SK-N-SH treated with all-trans-retinoic acid at 6 μM for 48 hours (cell line): ENCODE measurements around the gene PVALEF.
A peak's percentile ranks its signal among the peaks of the same experiment; 100 is the strongest.

Experiments used
- ATAC-seq: fragments of 200-7000 bp; cut with Tn5 transposase; 3 replicates; pipeline ENCODE4 v1.9.1; 2020; ENCODE audit warnings: mild to moderate bottlenecking, moderate library complexity
- ARNTL ChIP-seq: fragments of 450-650 bp; formaldehyde crosslinking; IDR thresholded peaks from 2 replicates; pipeline ENCODE4 v1.5.0; 2020; ENCODE audit warnings: low read depth, mild to moderate bottlenecking, moderate library complexity, borderline replicate concordance
- BACH2 ChIP-seq: fragments of 250-450 bp; sonication (Bioruptor Pico); IDR thresholded peaks from 2 replicates; pipeline ENCODE4 v1.9.0; 2021; ENCODE audit warnings: mild to moderate bottlenecking, borderline replicate concordance
- ESRRG ChIP-seq: fragments of 250-450 bp; sonication (Bioruptor Pico); IDR thresholded peaks from 2 replicates; pipeline ENCODE4 v1.6.1; 2021; ENCODE audit warnings: mild to moderate bottlenecking
- GLIS3 ChIP-seq: fragments of 250-450 bp; sonication (Bioruptor Pico); IDR thresholded peaks from 2 replicates; pipeline ENCODE4 v1.5.0; 2020; ENCODE audit warnings: mild to moderate bottlenecking, moderate library complexity
- OSR1 ChIP-seq: fragments of 250-450 bp; sonication (Bioruptor Pico); IDR thresholded peaks from 2 replicates; pipeline ENCODE4 v1.8.0; 2022; ENCODE audit warnings: moderate library complexity, mild to moderate bottlenecking, inconsistent platforms
- PPARA ChIP-seq: fragments of 250-450 bp; sonication (Bioruptor Pico); IDR thresholded peaks from 2 replicates; pipeline ENCODE4 v1.5.0; 2020; ENCODE audit warnings: mild to moderate bottlenecking, borderline replicate concordance
- RARB ChIP-seq: fragments of 250-450 bp; sonication (Bioruptor Pico); IDR thresholded peaks from 2 replicates; pipeline ENCODE4 v1.8.0; 2021; ENCODE audit warnings: mild to moderate bottlenecking, moderate library complexity
- SNAI2 ChIP-seq: fragments of 250-450 bp; sonication (Bioruptor Pico); IDR thresholded peaks from 2 replicates; pipeline ENCODE4 v1.5.0; 2020; ENCODE audit warnings: mild to moderate bottlenecking, moderate library complexity
- TCF4 ChIP-seq: fragments of 250-450 bp; sonication (Bioruptor Pico); IDR thresholded peaks from 2 replicates; pipeline ENCODE4 v1.8.0; 2021; ENCODE audit warnings: mild to moderate bottlenecking, moderate library complexity, borderline replicate concordance
- TOX ChIP-seq: fragments of 250-450 bp; sonication (Bioruptor Pico); IDR thresholded peaks from 2 replicates; pipeline ENCODE4 v1.8.0; 2021; ENCODE audit warnings: mild to moderate bottlenecking, moderate library complexity, borderline replicate concordance
- ZC3H10 ChIP-seq: fragments of 250-450 bp; sonication (Bioruptor Pico); IDR thresholded peaks from 2 replicates; pipeline ENCODE4 v1.5.1; 2021; ENCODE audit warnings: mild to moderate bottlenecking, moderate library complexity
- ZFP3 ChIP-seq: fragments of 250-450 bp; sonication (Bioruptor Pico); IDR thresholded peaks from 2 replicates; pipeline ENCODE4 v1.5.0; 2020; ENCODE audit warnings: mild to moderate bottlenecking, moderate library complexity
- ZFP30 ChIP-seq: fragments of 450-650 bp; formaldehyde crosslinking; IDR thresholded peaks from 2 replicates; pipeline ENCODE4 v1.5.0; 2022; ENCODE audit warnings: mild to moderate bottlenecking, moderate library complexity
- ZNF70 ChIP-seq: fragments of 450-650 bp; formaldehyde crosslinking; IDR thresholded peaks from 2 replicates; pipeline ENCODE4 v1.5.0; 2020; ENCODE audit warnings: mild to moderate bottlenecking, moderate library complexity
- ZNF8 ChIP-seq: fragments of 450-650 bp; formaldehyde crosslinking; IDR thresholded peaks from 2 replicates; pipeline ENCODE4 v1.5.0; 2020; ENCODE audit warnings: mild to moderate bottlenecking, moderate library complexity
- TF ChIP-seq, protein P1 (sequence below): fragments of 250-450 bp; sonication (Bioruptor Pico); IDR thresholded peaks from 2 replicates; pipeline ENCODE4 v1.8.0; 2020; ENCODE audit warnings: mild to moderate bottlenecking, moderate library complexity, borderline replicate concordance
- TF ChIP-seq, protein P2 (sequence below): fragments of 250-450 bp; sonication (Bioruptor Pico); IDR thresholded peaks from 2 replicates; pipeline ENCODE4 v1.5.0; 2020; ENCODE audit warnings: mild to moderate bottlenecking, moderate library complexity
- TF ChIP-seq, protein P3 (sequence below): fragments of 250-450 bp; sonication (Bioruptor Pico); IDR thresholded peaks from 2 replicates; pipeline ENCODE4 v1.8.0; 2021; ENCODE audit warnings: low read depth, mild to moderate bottlenecking, moderate library complexity, borderline replicate concordance
- TF ChIP-seq, protein P4 (sequence below): fragments of 250-450 bp; sonication (Bioruptor Pico); IDR thresholded peaks from 2 replicates; pipeline ENCODE4 v1.5.1; 2020; ENCODE audit warnings: low read depth, mild to moderate bottlenecking, moderate library complexity

Gene PVALEF

DNA sequence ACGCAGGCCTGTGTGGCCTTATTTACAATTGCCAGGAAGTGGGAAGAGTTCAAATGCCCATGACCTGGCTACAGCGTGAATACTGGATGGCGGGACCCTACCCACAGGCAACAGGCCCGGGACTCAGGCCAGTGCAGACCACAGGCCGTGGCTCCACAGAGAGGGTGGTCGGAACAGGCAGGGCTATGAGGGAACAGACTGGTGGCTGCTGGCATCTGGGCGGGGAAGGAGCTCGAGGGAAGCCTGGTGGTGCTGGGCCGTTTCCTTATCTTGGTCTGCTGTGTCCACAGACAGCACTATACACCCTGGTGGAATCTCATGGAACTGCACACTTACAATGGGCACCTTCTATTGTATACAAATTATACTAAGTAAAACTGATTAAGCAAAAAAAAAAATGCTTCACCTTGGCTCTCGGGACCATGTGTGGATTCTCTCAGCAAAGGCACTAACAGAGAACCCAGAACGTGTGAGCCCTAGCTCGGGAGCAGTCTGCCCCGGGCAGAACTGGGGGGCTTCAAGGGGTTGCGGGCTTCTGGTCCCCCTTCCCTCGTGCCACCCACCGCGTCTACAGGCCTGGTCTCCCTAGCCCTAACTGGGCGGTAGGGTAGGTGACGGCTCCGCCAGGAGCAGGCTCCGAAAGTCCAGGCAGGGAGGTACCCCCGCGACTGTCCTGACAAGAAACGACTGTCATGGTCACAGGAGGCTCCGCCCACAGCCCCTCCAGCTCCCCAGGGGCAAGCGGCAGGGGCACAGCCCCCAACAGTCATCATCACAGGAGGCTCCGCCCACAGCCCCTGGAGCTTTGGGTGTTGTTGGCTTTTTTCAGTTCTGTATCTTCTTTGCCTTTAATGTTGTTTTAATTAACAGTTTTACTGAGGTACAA is 35.6 kb downstream of the PVALEF start:
- TF ChIP-seq, protein P1, sequence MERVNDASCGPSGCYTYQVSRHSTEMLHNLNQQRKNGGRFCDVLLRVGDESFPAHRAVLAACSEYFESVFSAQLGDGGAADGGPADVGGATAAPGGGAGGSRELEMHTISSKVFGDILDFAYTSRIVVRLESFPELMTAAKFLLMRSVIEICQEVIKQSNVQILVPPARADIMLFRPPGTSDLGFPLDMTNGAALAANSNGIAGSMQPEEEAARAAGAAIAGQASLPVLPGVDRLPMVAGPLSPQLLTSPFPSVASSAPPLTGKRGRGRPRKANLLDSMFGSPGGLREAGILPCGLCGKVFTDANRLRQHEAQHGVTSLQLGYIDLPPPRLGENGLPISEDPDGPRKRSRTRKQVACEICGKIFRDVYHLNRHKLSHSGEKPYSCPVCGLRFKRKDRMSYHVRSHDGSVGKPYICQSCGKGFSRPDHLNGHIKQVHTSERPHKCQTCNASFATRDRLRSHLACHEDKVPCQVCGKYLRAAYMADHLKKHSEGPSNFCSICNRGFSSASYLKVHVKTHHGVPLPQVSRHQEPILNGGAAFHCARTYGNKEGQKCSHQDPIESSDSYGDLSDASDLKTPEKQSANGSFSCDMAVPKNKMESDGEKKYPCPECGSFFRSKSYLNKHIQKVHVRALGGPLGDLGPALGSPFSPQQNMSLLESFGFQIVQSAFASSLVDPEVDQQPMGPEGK (CRISPR knock-in tag), result no peak
- no peak for TF ChIP-seq BACH2 (CRISPR knock-in tag)
- TF ChIP-seq SNAI2 (CRISPR knock-in tag), result no peak
- no peak for TF ChIP-seq ZNF70 (CRISPR knock-in tag)
- no peak for TF ChIP-seq ZFP3 (CRISPR knock-in tag)
- TF ChIP-seq ESRRG (CRISPR knock-in tag), result no peak
- TF ChIP-seq, protein P2, sequence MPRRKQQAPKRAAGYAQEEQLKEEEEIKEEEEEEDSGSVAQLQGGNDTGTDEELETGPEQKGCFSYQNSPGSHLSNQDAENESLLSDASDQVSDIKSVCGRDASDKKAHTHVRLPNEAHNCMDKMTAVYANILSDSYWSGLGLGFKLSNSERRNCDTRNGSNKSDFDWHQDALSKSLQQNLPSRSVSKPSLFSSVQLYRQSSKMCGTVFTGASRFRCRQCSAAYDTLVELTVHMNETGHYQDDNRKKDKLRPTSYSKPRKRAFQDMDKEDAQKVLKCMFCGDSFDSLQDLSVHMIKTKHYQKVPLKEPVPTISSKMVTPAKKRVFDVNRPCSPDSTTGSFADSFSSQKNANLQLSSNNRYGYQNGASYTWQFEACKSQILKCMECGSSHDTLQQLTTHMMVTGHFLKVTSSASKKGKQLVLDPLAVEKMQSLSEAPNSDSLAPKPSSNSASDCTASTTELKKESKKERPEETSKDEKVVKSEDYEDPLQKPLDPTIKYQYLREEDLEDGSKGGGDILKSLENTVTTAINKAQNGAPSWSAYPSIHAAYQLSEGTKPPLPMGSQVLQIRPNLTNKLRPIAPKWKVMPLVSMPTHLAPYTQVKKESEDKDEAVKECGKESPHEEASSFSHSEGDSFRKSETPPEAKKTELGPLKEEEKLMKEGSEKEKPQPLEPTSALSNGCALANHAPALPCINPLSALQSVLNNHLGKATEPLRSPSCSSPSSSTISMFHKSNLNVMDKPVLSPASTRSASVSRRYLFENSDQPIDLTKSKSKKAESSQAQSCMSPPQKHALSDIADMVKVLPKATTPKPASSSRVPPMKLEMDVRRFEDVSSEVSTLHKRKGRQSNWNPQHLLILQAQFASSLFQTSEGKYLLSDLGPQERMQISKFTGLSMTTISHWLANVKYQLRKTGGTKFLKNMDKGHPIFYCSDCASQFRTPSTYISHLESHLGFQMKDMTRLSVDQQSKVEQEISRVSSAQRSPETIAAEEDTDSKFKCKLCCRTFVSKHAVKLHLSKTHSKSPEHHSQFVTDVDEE (CRISPR knock-in tag), result no peak
- no peak for TF ChIP-seq TOX (CRISPR knock-in tag)
- TF ChIP-seq GLIS3 (CRISPR knock-in tag), result no peak
- no peak for TF ChIP-seq OSR1 (CRISPR knock-in tag)
- no peak for TF ChIP-seq PPARA
- no peak for TF ChIP-seq RARB (CRISPR knock-in tag)
- TF ChIP-seq ARNTL (CRISPR knock-in tag), result no peak
- TF ChIP-seq, all 23 proteins: peak for 0
- ATAC-seq, result peak; percentile 95

DNA sequence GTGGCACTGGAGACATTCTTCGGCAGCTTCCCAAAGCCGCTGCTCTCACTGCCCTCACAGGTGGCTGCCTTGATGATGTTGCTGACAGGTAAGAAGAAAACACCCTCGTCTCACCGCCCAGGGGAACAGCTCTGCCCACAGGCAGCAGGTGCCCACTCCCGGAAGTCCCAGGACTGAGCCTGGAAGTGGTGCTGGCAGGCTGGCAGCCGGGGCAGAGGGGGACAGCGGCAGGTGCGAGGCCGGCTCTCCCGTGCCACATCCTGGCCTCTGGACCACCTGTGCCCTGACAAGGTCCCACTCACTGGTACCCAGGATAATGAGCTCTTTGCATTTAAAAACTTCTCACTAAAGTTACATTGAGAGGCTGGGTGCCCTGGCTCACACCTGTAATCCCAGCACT is 37.0 kb downstream of the PVALEF start:
- TF ChIP-seq ARNTL (CRISPR knock-in tag) (no peak), BACH2 (CRISPR knock-in tag) (no peak), RARB (CRISPR knock-in tag) (no peak), ZFP3 (CRISPR knock-in tag) (no peak), ZFP30 (CRISPR knock-in tag) (no peak), OSR1 (CRISPR knock-in tag) (no peak), TCF4 (CRISPR knock-in tag) (no peak), TOX (CRISPR knock-in tag) (no peak), ESRRG (CRISPR knock-in tag) (no peak), GLIS3 (CRISPR knock-in tag) (no peak), ZNF70 (CRISPR knock-in tag) (no peak), ZC3H10 (CRISPR knock-in tag) (no peak), ZNF8 (CRISPR knock-in tag) (no peak)
- TF ChIP-seq, protein P1 (CRISPR knock-in tag), result no peak
- TF ChIP-seq, protein P2 (CRISPR knock-in tag), result no peak
- TF ChIP-seq, protein P3, sequence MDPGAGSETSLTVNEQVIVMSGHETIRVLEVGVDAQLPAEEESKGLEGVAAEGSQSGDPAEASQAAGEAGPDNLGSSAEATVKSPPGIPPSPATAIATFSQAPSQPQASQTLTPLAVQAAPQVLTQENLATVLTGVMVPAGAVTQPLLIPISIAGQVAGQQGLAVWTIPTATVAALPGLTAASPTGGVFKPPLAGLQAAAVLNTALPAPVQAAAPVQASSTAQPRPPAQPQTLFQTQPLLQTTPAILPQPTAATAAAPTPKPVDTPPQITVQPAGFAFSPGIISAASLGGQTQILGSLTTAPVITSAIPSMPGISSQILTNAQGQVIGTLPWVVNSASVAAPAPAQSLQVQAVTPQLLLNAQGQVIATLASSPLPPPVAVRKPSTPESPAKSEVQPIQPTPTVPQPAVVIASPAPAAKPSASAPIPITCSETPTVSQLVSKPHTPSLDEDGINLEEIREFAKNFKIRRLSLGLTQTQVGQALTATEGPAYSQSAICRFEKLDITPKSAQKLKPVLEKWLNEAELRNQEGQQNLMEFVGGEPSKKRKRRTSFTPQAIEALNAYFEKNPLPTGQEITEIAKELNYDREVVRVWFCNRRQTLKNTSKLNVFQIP (CRISPR knock-in tag), result no peak
- TF ChIP-seq, protein P4, sequence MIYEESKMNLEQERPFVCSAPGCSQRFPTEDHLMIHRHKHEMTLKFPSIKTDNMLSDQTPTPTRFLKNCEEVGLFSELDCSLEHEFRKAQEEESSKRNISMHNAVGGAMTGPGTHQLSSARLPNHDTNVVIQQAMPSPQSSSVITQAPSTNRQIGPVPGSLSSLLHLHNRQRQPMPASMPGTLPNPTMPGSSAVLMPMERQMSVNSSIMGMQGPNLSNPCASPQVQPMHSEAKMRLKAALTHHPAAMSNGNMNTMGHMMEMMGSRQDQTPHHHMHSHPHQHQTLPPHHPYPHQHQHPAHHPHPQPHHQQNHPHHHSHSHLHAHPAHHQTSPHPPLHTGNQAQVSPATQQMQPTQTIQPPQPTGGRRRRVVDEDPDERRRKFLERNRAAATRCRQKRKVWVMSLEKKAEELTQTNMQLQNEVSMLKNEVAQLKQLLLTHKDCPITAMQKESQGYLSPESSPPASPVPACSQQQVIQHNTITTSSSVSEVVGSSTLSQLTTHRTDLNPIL (CRISPR knock-in tag), result no peak
- TF ChIP-seq, all 23 proteins: peak for 0
- ATAC-seq, result no peak
